Stimulated activated CD8-positive, alpha-beta memory T cell treated with anti-CD3 and anti-CD28 coated beads, Interleukin-12 subunit alpha, Interleukin-12 subunit beta, amount 100 ng/mL, for 24 hours (primary cell): ENCODE measurements around the gene IL9R.
"Not testable (repeated sequence)": the region's sequence is repeated elsewhere in the genome, so short reads cannot be mapped to it uniquely, and the experiment has no call there.

ENCODE experiments used
- DNase-seq: peaks from one replicate; pipeline ENCODE4 v3.0.0-alpha.2; 2020; ENCODE audit errors: extremely low read depth

IL9R gene

DNA sequence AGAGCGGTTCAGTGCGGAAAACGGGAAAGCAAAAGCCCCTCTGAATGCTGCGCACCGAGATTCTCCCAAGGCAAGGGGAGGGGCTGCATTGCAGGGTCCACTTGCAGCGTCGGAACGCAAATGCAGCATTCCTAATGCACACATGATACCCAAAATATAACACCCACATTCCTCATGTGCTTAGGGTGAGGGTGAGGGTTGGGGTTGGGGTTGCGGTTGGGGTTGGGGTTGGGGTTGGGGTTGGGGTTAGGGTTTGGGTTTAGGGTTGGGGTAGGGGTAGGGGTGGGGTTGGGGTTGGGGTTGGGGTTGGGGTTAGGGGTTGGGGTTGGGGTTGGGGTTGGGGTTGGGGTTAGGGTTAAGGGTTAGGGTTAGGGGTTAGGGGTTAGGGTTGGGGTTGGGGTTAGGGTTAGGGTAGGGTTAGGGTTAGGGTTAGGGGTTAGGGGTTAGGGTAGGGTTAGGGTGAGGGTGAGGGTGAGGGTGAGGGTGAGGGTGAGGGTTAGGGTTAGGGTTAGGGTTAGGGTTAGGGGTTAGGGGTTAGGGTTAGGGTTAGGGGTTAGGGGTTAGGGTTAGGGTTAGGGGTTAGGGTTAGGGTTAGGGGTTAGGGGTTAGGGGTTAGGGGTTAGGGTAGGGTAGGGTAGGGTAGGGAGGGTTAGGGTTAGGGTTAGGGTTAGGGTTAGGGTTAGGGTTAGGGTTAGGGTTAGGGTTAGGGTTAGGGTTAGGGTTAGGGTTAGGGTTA is 32.4 kb downstream of the IL9R start:
- DNase-seq = not testable (repeated sequence)

DNA sequence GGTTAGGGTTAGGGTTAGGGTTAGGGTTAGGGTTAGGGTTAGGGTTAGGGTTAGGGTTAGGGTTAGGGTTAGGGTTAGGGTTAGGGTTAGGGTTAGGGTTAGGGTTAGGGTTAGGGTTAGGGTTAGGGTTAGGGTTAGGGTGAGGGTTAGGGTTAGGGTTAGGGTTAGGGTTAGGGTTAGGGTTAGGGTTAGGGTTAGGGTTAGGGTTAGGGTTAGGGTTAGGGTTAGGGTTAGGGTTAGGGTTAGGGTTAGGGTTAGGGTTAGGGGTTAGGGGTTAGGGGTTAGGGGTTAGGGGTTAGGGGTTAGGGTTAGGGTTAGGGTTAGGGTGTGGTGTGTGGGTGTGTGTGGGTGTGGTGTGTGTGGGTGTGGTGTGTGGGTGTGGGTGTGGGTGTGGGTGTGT is 33.0 kb downstream of the IL9R start:
- DNase-seq = not testable (repeated sequence)
